GM12874 (cell line): ENCODE results near the gene CRK.

Experiments
- TF ChIP-seq, protein P1 (sequence below): IDR thresholded peaks from 2 replicates; pipeline ENCODE4 v1.5.1; 2011; ENCODE audit warnings: low read depth, mild to moderate bottlenecking, control low read depth, low read length, moderate library complexity; ENCODE audit not compliant: insufficient read depth

Gene CRK

DNA sequence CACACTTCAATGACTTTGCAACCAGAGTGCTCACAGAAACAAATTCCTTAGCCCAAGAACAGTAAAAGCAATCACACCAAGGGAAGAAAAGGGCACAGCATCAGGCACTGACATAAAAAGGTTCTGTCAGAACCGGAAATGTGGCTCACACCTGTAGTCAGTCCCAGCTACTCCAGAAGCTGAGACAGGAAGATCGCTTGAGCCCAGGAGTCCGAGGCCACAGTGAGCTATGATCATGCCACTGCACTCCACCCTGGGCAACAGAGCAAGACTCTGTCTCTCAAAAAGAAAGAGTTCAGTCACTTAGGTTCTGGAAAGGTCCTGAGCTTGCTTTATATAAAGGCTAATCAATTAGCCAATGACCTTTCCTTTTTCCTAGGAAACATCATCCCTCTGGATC, 78.7 kb downstream of the CRK start:
- TF ChIP-seq, protein P1, sequence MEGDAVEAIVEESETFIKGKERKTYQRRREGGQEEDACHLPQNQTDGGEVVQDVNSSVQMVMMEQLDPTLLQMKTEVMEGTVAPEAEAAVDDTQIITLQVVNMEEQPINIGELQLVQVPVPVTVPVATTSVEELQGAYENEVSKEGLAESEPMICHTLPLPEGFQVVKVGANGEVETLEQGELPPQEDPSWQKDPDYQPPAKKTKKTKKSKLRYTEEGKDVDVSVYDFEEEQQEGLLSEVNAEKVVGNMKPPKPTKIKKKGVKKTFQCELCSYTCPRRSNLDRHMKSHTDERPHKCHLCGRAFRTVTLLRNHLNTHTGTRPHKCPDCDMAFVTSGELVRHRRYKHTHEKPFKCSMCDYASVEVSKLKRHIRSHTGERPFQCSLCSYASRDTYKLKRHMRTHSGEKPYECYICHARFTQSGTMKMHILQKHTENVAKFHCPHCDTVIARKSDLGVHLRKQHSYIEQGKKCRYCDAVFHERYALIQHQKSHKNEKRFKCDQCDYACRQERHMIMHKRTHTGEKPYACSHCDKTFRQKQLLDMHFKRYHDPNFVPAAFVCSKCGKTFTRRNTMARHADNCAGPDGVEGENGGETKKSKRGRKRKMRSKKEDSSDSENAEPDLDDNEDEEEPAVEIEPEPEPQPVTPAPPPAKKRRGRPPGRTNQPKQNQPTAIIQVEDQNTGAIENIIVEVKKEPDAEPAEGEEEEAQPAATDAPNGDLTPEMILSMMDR = no peak

GRCh38 chr17:1376061-1376460, 80.0 kb downstream of the CRK start:
- TF ChIP-seq, protein P1 = no peak

- TF ChIP-seq, protein P1 = no peak
Observed at GRCh38 chr17:1375615-1376014, 80.4 kb downstream of the CRK start.

- TF ChIP-seq, protein P1 = no peak
Observed at GRCh38 chr17:1374431-1375177, 81.4 kb downstream of the CRK start.

GRCh38 chr17:1373707-1374237, 82.3 kb downstream of the CRK start:
- TF ChIP-seq, protein P1 = no peak

DNA sequence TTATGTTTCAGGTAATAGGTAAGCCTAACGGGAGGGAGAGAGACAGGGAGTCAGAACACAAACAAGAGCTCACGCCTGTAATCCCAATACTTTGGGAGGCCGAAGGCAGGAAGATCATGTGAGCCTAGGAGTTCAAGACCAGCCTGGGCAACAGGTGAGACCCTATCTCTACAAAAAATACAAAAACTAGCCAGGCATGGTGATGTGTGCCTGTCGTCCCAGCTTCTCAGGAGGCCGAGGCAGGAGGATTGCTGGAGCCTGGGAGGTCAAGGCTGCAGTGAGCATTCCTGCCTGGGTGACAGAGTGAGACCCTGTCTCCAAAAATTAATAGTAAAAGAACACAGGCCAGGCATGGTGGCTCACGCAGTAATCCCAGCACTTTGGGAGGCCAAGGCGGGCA, 83.4 kb downstream of the CRK start:
- TF ChIP-seq, protein P1 = no peak

DNA sequence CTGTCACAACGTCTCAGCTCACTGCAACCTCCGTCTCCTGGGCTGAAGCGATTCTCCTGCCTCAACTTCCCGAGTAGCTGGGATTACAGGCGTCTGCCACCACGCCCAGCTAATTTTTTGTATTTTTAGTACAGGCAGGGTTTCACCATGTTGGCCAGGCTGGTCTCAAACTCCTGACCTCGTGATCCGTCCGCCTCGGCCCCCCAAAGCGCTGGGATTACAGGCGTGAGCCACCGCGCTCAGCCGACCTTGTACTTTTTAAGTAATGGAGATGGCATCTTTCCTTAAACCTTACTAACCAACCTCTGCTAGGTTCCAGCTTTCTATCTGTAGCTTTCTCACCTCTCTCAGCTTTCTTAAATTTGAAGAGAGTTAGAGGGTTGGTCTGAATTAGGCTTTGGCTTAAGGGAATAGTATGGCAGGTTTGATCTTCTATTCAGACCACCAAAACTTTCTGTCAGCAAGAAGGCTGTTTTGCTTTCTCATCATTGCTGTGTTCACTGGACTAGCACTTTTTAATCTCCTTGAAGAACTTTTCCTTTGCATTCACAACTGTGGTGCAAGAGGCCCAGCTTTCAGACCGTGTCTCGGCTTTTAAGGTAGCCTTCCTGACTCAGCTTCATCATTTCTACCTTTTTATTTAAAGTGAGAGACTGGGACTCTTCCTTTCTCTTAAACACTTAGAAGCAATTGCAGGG, 84.0 kb downstream of the CRK start:
- TF ChIP-seq, protein P1 = no peak
